ENCODE measurements around the gene ZBTB38. TPM values are rescaled to one million over a fixed set of nuclear protein-coding genes. Genes with fewer than 3 reads are reported as not detected.

Gene ZBTB38
- total and polyA plus RNA-seq, 7 experiments from 2014 or later = 25.0 to 70.5 (median 56.3) TPM

- peaks cover 14 to 37% of the 10 kb centered on the region in 2 donors for H3K4me1 ChIP-seq (ENCODE audit: control insufficient read depth in 2 of 2, insufficient read depth in 2 of 2, low read length in 2 of 2)
- H3K4me3 Mint-ChIP-seq = peak overlapping the region in 7 of 10 donors; percentile 21 to 83 (median 58)
- peaks cover 0 to 17% (median 6%) of the 10 kb centered on the region in 3 experiments for H3K36me3 ChIP-seq (ENCODE audit: control insufficient read depth in 2 of 3, insufficient read depth in 3 of 3, low read length in 3 of 3)
- intact Hi-C loops (cut with micrococcal nuclease) = loop anchor here in 1 of 2 donors (5.0 kb wide), 1 partner anchor 42 kb away; no protein-coding TSS in a partner anchor
- ATAC-seq = no peak
- H3K27me3 ChIP-seq (ENCODE audit: control insufficient read depth in 2 of 2, insufficient read depth in 2 of 2, low read length in 2 of 2) = no peaks in the 10 kb centered on the region
- peaks cover 2 to 14% (median 7%) of the 10 kb centered on the region in 11 donors for H3K9me3 Mint-ChIP-seq
- H3K27ac ChIP-seq (ENCODE audit: low read depth, low read length) = no peak overlapping the region
- POLR2A ChIA-PET = interaction anchor here (1.0 to 6.2 kb wide), 9 partner anchors 9 to 133 kb away, joined by 3 to 97 read pairs (median 4); no protein-coding TSS in a partner anchor
- H3K4me3 ChIP-seq (ENCODE audit: low read length) = no peak overlapping the region
- H3K4me1 Mint-ChIP-seq = peaks cover 14 to 52% (median 35%) of the 10 kb centered on the region in 7 donors
- no peak for DNase-seq
- peaks cover 13 to 23% (median 17%) of the 10 kb centered on the region in 5 donors for H3K36me3 Mint-ChIP-seq
- H3K27me3 Mint-ChIP-seq = no peaks in the 10 kb centered on the region
- peak overlapping the region in 7 of 9 donors; percentile 20 to 81 (median 65) for H3K27ac Mint-ChIP-seq
- no peaks in the 10 kb centered on the region for H3K9me3 ChIP-seq (ENCODE audit: control insufficient read depth in 2 of 3, low read length in 3 of 3)
- CTCF ChIA-PET = interaction anchor here (0.6 to 2.0 kb wide), 2 partner anchors 42 to 78 kb away, joined by 3 to 11 read pairs; no protein-coding TSS in a partner anchor
These were observed 32.0 kb downstream of the ZBTB38 start for GRCh38 chr3:141400073-141400971.

DNA sequence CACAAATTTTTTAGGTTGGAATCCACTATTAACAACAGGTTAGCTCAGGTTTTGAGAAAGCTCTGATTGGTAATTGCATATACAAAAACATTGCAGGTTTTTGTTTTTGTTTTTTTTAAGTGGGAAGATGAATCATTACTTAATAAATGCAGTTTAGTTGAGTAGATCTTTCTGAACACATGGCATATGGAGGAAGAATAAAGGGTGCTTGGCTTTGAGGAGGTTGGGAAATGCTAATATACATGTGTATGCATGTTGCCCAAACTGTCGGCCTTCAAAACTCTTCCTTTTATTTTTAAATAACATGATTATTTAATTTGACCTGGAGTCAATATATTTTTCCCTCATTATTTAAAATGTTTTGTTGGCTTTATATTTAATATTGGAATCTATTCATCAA is 32.8 kb downstream of the ZBTB38 start:
- no peaks in the 10 kb centered on the region for H3K27me3 Mint-ChIP-seq
- no peak overlapping the region for H3K27ac ChIP-seq (ENCODE audit: low read depth, low read length)
- H3K36me3 ChIP-seq (ENCODE audit: control insufficient read depth in 2 of 3, insufficient read depth in 3 of 3, low read length in 3 of 3) = peaks cover 0 to 23% (median 6%) of the 10 kb centered on the region in 3 experiments
- H3K4me1 Mint-ChIP-seq = peaks cover 16 to 59% (median 40%) of the 10 kb centered on the region in 7 donors
- H3K27me3 ChIP-seq (ENCODE audit: control insufficient read depth in 2 of 2, insufficient read depth in 2 of 2, low read length in 2 of 2) = no peaks in the 10 kb centered on the region
- POLR2A ChIA-PET = interaction anchor here (0.6 to 6.2 kb wide), 14 partner anchors 9 to 392 kb away, joined by 3 to 97 read pairs (median 4); no protein-coding TSS in a partner anchor
- peaks cover 2 to 14% (median 7%) of the 10 kb centered on the region in 11 donors for H3K9me3 Mint-ChIP-seq
- CTCF ChIA-PET = interaction anchor here (0.6 to 2.0 kb wide), 2 partner anchors 42 to 79 kb away, joined by 3 to 11 read pairs; no protein-coding TSS in a partner anchor
- peak overlapping the region; percentile 31 to 83 (median 66) for H3K4me3 Mint-ChIP-seq
- peak overlapping the region in 8 of 9 donors; percentile 36 to 97 (median 80) for H3K27ac Mint-ChIP-seq
- peaks cover 14 to 37% of the 10 kb centered on the region in 2 donors for H3K4me1 ChIP-seq (ENCODE audit: control insufficient read depth in 2 of 2, insufficient read depth in 2 of 2, low read length in 2 of 2)
- no peaks in the 10 kb centered on the region for H3K9me3 ChIP-seq (ENCODE audit: control insufficient read depth in 2 of 3, low read length in 3 of 3)
- intact Hi-C loops (cut with micrococcal nuclease) = loop anchor here in 1 of 2 donors (5.0 kb wide), 1 partner anchor 41 kb away; no protein-coding TSS in a partner anchor
- no peak for ATAC-seq
- no peak overlapping the region for H3K4me3 ChIP-seq (ENCODE audit: low read length)
- no peak for DNase-seq
- peaks cover 19 to 30% (median 25%) of the 10 kb centered on the region in 5 donors for H3K36me3 Mint-ChIP-seq

DNA sequence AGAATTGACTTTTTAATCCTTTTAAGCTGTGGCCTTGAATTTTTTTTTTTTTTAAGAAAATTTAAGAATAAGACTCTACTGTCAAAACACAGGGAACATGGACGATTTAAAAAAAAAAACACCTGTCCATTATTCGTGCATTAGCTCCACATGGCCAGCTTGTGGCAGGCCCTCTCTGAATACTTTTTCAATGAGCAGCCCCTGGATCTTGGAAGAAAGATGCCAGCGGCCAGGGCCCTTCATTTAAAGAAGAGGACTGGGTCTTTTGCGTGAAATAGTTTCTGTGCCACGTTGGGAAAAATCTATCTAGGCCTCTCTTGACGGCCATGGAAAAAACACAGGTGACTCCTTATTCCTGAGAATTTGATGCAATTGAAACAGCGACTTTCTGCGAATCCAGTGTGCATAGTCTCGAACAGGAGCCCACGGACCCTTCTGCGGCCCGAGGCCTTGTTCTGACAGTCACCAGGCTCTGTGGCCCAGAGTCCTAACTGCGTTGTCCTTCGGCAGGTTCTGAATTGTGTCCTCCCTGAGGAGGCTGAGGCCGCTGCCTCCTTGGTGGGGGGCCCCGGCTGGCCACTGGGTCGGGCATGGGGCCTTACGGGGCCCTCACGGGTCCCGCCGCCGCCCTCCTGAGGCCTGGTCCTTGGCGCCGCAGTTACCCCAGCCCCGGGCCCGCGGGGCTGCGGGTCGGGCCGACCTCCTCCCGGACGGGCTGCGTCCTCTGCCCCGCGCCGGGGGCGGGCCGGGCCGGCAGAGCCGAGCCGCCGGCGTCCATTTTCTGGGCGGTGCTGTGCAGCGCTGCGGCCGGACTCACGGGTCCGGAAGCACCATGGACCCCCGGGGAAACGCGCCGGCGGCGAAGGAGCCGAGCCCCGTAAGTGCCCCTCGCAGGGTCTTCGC is 33.5 kb downstream of the ZBTB38 start:
- POLR2A ChIA-PET = interaction anchor here (0.6 to 6.2 kb wide), 19 partner anchors 9 to 392 kb away, joined by 3 to 97 read pairs (median 3); no protein-coding TSS in a partner anchor
- Histone ChIP-seq H3K4me3 (ENCODE audit: low read length) (peak overlapping the region; percentile 80), H3K36me3 (ENCODE audit: control insufficient read depth in 2 of 3, insufficient read depth in 3 of 3, low read length in 3 of 3) (peaks cover 0 to 30% (median 6%) of the 10 kb centered on the region in 3 experiments), H3K4me1 (ENCODE audit: control insufficient read depth in 2 of 2, insufficient read depth in 2 of 2, low read length in 2 of 2) (peaks cover 14 to 43% of the 10 kb centered on the region in 2 donors), H3K9me3 (ENCODE audit: control insufficient read depth in 2 of 3, low read length in 3 of 3) (no peaks in the 10 kb centered on the region), H3K27me3 (ENCODE audit: control insufficient read depth in 2 of 2, insufficient read depth in 2 of 2, low read length in 2 of 2) (no peaks in the 10 kb centered on the region), H3K27ac (ENCODE audit: low read depth, low read length) (peak overlapping the region; percentile 94)
- peaks cover 0 to 7% (median 4%) of the 10 kb centered on the region in 11 donors for H3K9me3 Mint-ChIP-seq
- intact Hi-C loops (cut with micrococcal nuclease) = loop anchor here (1.0 to 5.0 kb wide), 6 partner anchors 9 to 91 kb away; no protein-coding TSS in a partner anchor
- peaks cover 20 to 67% (median 46%) of the 10 kb centered on the region in 7 donors for H3K4me1 Mint-ChIP-seq
- DNase-seq (peak; percentile 36 to 65 (median 53)), ATAC-seq (peak; percentile 85)
- H3K27ac Mint-ChIP-seq = peak overlapping the region; percentile 56 to 97 (median 88)
- peak overlapping the region; percentile 66 to 87 (median 82) for H3K4me3 Mint-ChIP-seq
- CTCF ChIA-PET = interaction anchor here (1.7 to 2.0 kb wide), 2 partner anchors 30 to 41 kb away, joined by 3 to 11 read pairs; no protein-coding TSS in a partner anchor
- H3K36me3 Mint-ChIP-seq = peaks cover 22 to 35% (median 25%) of the 10 kb centered on the region in 5 donors
- H3K27me3 Mint-ChIP-seq = no peaks in the 10 kb centered on the region

- CTCF ChIA-PET = interaction anchor here (0.7 to 2.9 kb wide), 5 partner anchors 9 to 49 kb away, joined by 3 to 9 read pairs (median 4); no protein-coding TSS in a partner anchor
- peak; percentile 35 to 62 (median 51) for DNase-seq
- peak overlapping the region; percentile 83 to 96 (median 92) for H3K4me3 Mint-ChIP-seq
- peak overlapping the region; percentile 80 for H3K4me3 ChIP-seq (ENCODE audit: low read length)
- H3K27me3 ChIP-seq (ENCODE audit: control insufficient read depth in 2 of 2, insufficient read depth in 2 of 2, low read length in 2 of 2) = no peaks in the 10 kb centered on the region
- H3K36me3 Mint-ChIP-seq = peaks cover 15 to 35% (median 24%) of the 10 kb centered on the region in 5 donors
- H3K9me3 ChIP-seq (ENCODE audit: control insufficient read depth in 2 of 3, low read length in 3 of 3) = no peaks in the 10 kb centered on the region
- peak; percentile 70 for ATAC-seq
- H3K9me3 Mint-ChIP-seq = no peaks in the 10 kb centered on the region
- H3K27ac Mint-ChIP-seq = peak overlapping the region; percentile 75 to 97 (median 94)
- H3K27ac ChIP-seq (ENCODE audit: low read depth, low read length) = peak overlapping the region; percentile 94
- H3K27me3 Mint-ChIP-seq = no peaks in the 10 kb centered on the region
- POLR2A ChIA-PET = interaction anchor here (0.7 to 6.2 kb wide), 9 partner anchors 8 to 172 kb away, joined by 3 to 97 read pairs (median 3); no protein-coding TSS in a partner anchor
- H3K4me1 Mint-ChIP-seq = peaks cover 20 to 69% (median 46%) of the 10 kb centered on the region in 7 donors
- H3K4me1 ChIP-seq (ENCODE audit: control insufficient read depth in 2 of 2, insufficient read depth in 2 of 2, low read length in 2 of 2) = peaks cover 14 to 48% of the 10 kb centered on the region in 2 donors
- H3K36me3 ChIP-seq (ENCODE audit: control insufficient read depth in 2 of 3, insufficient read depth in 3 of 3, low read length in 3 of 3) = peaks cover 0 to 32% (median 6%) of the 10 kb centered on the region in 3 experiments
- intact Hi-C loops (cut with micrococcal nuclease) = loop anchor here (1.0 to 5.0 kb wide), 7 partner anchors 9 to 91 kb away; no protein-coding TSS in a partner anchor
These were observed 34.3 kb downstream of the ZBTB38 start for GRCh38 chr3:141402476-141403171.

GRCh38 chr3:141403576-141403975 is 35.3 kb downstream of the ZBTB38 start:
- Histone ChIP-seq H3K27ac (ENCODE audit: low read depth, low read length) (no peak overlapping the region), H3K4me1 (ENCODE audit: control insufficient read depth in 2 of 2, insufficient read depth in 2 of 2, low read length in 2 of 2) (peaks cover 14 to 53% of the 10 kb centered on the region in 2 donors), H3K36me3 (ENCODE audit: control insufficient read depth in 2 of 3, insufficient read depth in 3 of 3, low read length in 3 of 3) (peaks cover 0 to 32% (median 6%) of the 10 kb centered on the region in 3 experiments), H3K9me3 (ENCODE audit: control insufficient read depth in 2 of 3, low read length in 3 of 3) (no peaks in the 10 kb centered on the region), H3K4me3 (ENCODE audit: low read length) (peak overlapping the region; percentile 80), H3K27me3 (ENCODE audit: control insufficient read depth in 2 of 2, insufficient read depth in 2 of 2, low read length in 2 of 2) (no peaks in the 10 kb centered on the region)
- H3K36me3 Mint-ChIP-seq = peaks cover 15 to 36% (median 30%) of the 10 kb centered on the region in 5 donors
- intact Hi-C loops (cut with micrococcal nuclease) = loop anchor here (1.0 to 5.0 kb wide), 5 partner anchors 8 to 43 kb away; no protein-coding TSS in a partner anchor
- no peaks in the 10 kb centered on the region for H3K9me3 Mint-ChIP-seq
- H3K27me3 Mint-ChIP-seq = no peaks in the 10 kb centered on the region
- ChIA-PET CTCF (interaction anchor here (0.9 to 2.9 kb wide), 6 partner anchors 8 to 42 kb away, joined by 3 to 9 read pairs (median 4); no protein-coding TSS in a partner anchor), POLR2A (interaction anchor here (0.7 to 6.2 kb wide), 6 partner anchors 11 to 394 kb away, joined by 3 to 97 read pairs (median 4); no protein-coding TSS in a partner anchor)
- DNase-seq = no peak
- peak overlapping the region; percentile 23 to 96 (median 74) for H3K4me3 Mint-ChIP-seq
- ATAC-seq = peak; percentile 9
- H3K4me1 Mint-ChIP-seq = peaks cover 22 to 71% (median 48%) of the 10 kb centered on the region in 7 donors
- peak overlapping the region in 6 of 9 donors; percentile 7 to 90 (median 40) for H3K27ac Mint-ChIP-seq

Measured in naive thymus-derived CD4-positive, alpha-beta T cell (primary cell).